Measurements from ENCODE around the gene HS3ST5. TPM values are rescaled to one million over a fixed set of nuclear protein-coding genes. Genes with fewer than 3 reads are reported as not detected.
A peak's percentile ranks its signal among the peaks of the same experiment; 100 is the strongest.
"Not testable (repeated sequence)": the region's sequence is repeated elsewhere in the genome, so short reads cannot be mapped to it uniquely, and the experiment has no call there.

Gene HS3ST5
- total and polyA plus RNA-seq, 2 donors, result 0.02 to 0.05 TPM

DNA sequence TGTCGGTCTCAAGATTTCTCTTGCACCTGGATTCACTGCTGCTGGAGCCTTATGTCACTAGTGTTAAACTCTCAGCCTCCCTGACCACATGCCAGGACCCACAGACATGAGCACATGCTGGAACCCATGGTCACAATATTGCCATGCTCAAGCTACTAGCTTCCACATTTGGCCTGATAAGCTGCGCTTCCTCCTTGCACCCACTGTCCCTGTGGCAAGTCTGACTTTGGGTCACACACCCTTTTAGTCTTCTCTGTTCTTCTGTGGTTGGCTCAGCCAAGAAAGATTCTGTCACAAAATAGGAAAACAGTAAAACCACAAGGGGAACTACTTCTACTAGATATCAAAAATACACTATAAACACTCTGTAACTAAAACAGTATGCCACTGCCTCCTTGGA, 303.0 kb downstream of the HS3ST5 start:
- Histone ChIP-seq H3K9me3 (ENCODE audit: control insufficient read depth in 2 of 2, insufficient read depth in 1 of 2, low read length in 1 of 2) (no peaks in the 10 kb centered on the region), H3K4me1 (ENCODE audit: control insufficient read depth in 2 of 2, insufficient read depth in 2 of 2, low read length in 2 of 2) (no peaks in the 10 kb centered on the region), H3K36me3 (ENCODE audit: control insufficient read depth in 2 of 2, insufficient read depth in 2 of 2, low read length in 1 of 2) (no peaks in the 10 kb centered on the region), H3K4me3 (ENCODE audit: low read length in 2 of 2) (no peak overlapping the region), H3K27ac (ENCODE audit: low read depth in 1 of 2, low read length in 1 of 2) (no peak overlapping the region), H3K27me3 (ENCODE audit: control insufficient read depth in 2 of 2, insufficient read depth in 1 of 2, low read length in 1 of 2) (no peaks in the 10 kb centered on the region)
- 69% methylated on average over 2 of the region's 2 CpGs for WGBS
- DNase-seq (ENCODE audit: low read depth in 6 of 9, low spot score in 9 of 9), result no peak

DNA sequence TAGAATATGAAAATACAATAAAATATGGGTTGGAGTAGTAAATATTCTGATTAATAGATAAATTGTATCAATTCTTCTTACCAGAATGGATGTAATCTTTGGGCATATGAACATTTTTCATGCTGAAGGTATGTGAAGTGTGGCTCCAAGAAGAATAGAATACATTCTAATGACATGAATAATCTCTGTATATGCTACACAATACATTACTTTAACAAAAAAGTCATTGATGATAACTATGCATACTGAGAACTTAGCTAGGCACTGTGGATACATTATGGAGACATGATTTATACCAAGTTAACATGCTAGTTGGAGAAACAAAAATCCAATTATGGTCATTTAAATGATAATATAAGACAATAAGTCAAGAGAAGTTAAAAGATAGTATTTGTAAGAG, 309.2 kb downstream of the HS3ST5 start:
- DNase-seq (ENCODE audit: low read depth in 6 of 9, low spot score in 9 of 9), result no peak
- no peaks in the 10 kb centered on the region for H3K27me3 ChIP-seq (ENCODE audit: control insufficient read depth in 2 of 2, insufficient read depth in 1 of 2, low read length in 1 of 2)
- no peaks in the 10 kb centered on the region for H3K9me3 ChIP-seq (ENCODE audit: control insufficient read depth in 2 of 2, insufficient read depth in 1 of 2, low read length in 1 of 2)
- H3K27ac ChIP-seq (ENCODE audit: low read depth in 1 of 2, low read length in 1 of 2), result no peak overlapping the region
- H3K36me3 ChIP-seq (ENCODE audit: control insufficient read depth in 2 of 2, insufficient read depth in 2 of 2, low read length in 1 of 2), result no peaks in the 10 kb centered on the region
- no peak overlapping the region for H3K4me3 ChIP-seq (ENCODE audit: low read length in 2 of 2)
- no peaks in the 10 kb centered on the region for H3K4me1 ChIP-seq (ENCODE audit: control insufficient read depth in 2 of 2, insufficient read depth in 2 of 2, low read length in 2 of 2)

DNA sequence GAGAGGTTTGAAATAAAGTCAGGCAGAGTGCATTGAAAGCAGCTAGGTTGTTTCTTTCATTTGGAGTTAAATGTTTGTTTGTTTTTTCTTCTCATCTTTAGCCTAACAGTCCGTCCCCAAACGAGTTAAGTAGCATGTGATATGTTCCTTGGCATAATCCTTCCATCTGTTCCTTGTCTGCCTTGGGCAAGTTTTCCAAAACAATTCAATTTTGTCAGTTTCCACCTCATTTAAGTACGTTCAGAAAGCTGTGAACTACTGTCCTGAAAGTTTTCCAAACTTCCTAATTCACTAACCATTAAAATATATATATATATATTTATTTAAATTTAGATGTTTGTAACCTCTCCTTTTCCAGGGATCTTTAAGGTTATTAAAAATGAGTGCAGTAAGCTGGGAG, 310.1 kb downstream of the HS3ST5 start:
- 84% methylated on average over 3 of the region's 3 CpGs for WGBS
- Histone ChIP-seq H3K4me1 (ENCODE audit: control insufficient read depth in 2 of 2, insufficient read depth in 2 of 2, low read length in 2 of 2) (no peaks in the 10 kb centered on the region), H3K27me3 (ENCODE audit: control insufficient read depth in 2 of 2, insufficient read depth in 1 of 2, low read length in 1 of 2) (no peaks in the 10 kb centered on the region), H3K4me3 (ENCODE audit: low read length in 2 of 2) (no peak overlapping the region), H3K9me3 (ENCODE audit: control insufficient read depth in 2 of 2, insufficient read depth in 1 of 2, low read length in 1 of 2) (no peaks in the 10 kb centered on the region), H3K27ac (ENCODE audit: low read depth in 1 of 2, low read length in 1 of 2) (no peak overlapping the region), H3K36me3 (ENCODE audit: control insufficient read depth in 2 of 2, insufficient read depth in 2 of 2, low read length in 1 of 2) (no peaks in the 10 kb centered on the region)
- DNase-seq (ENCODE audit: low read depth in 6 of 9, low spot score in 9 of 9), result no peak

DNA sequence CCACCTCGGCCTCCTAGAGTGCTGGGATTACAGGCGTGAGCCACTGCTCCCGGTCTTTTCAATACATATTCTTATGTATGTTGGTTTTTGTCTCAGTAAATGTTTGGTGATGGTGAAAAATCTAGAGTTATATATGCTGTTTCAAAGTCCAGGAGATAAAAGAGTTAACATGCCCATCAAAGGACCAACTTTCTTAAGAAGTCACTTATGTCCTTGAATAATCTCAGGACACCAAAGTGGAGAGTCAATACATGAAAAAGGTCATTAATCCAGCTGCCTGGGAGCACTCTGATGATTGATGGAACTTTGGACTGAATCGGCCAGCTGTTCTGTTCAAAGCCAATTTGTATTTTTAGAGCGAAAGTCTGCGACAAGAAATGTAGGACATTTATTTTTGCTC, 312.1 kb downstream of the HS3ST5 start:
- H3K27me3 ChIP-seq (ENCODE audit: control insufficient read depth in 2 of 2, insufficient read depth in 1 of 2, low read length in 1 of 2), result no peaks in the 10 kb centered on the region
- DNase-seq (ENCODE audit: low read depth in 6 of 9, low spot score in 9 of 9), result no peak
- no peak overlapping the region for H3K4me3 ChIP-seq (ENCODE audit: low read length in 2 of 2)
- H3K4me1 ChIP-seq (ENCODE audit: control insufficient read depth in 2 of 2, insufficient read depth in 2 of 2, low read length in 2 of 2), result no peaks in the 10 kb centered on the region
- H3K9me3 ChIP-seq (ENCODE audit: control insufficient read depth in 2 of 2, insufficient read depth in 1 of 2, low read length in 1 of 2), result no peaks in the 10 kb centered on the region
- no peaks in the 10 kb centered on the region for H3K36me3 ChIP-seq (ENCODE audit: control insufficient read depth in 2 of 2, insufficient read depth in 2 of 2, low read length in 1 of 2)
- no peak overlapping the region for H3K27ac ChIP-seq (ENCODE audit: low read depth in 1 of 2, low read length in 1 of 2)
- 96% methylated on average over 6 of the region's 6 CpGs for whole genome bisulfite sequencing

DNA sequence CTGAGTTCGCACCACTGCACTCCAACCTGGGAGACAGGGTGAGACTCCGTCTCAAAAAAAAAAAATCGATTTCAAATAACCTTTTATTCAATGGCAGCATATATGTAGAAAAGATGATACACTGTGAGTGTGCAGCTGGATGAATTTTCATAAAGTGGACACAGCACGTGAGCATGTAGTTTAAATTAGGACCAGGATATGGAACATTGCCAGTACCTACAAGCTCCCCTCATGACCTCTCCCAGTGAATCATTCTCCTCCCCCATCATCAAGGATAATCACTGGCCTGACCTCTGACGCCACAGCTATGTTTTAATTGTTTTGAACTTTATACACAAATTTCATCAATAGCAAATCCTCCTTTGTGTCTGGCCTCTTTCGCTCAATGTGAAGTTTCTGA, 318.1 kb downstream of the HS3ST5 start:
- no peaks in the 10 kb centered on the region for H3K9me3 ChIP-seq (ENCODE audit: control insufficient read depth in 2 of 2, insufficient read depth in 1 of 2, low read length in 1 of 2)
- no peaks in the 10 kb centered on the region for H3K27me3 ChIP-seq (ENCODE audit: control insufficient read depth in 2 of 2, insufficient read depth in 1 of 2, low read length in 1 of 2)
- no peak overlapping the region for H3K27ac ChIP-seq (ENCODE audit: low read depth in 1 of 2, low read length in 1 of 2)
- H3K4me3 ChIP-seq (ENCODE audit: low read length in 2 of 2), result no peak overlapping the region
- no peaks in the 10 kb centered on the region for H3K36me3 ChIP-seq (ENCODE audit: control insufficient read depth in 2 of 2, insufficient read depth in 2 of 2, low read length in 1 of 2)
- no peaks in the 10 kb centered on the region for H3K4me1 ChIP-seq (ENCODE audit: control insufficient read depth in 2 of 2, insufficient read depth in 2 of 2, low read length in 2 of 2)
- no peak for DNase-seq (ENCODE audit: low read depth in 6 of 9, low spot score in 9 of 9)
- WGBS, result 97% methylated on average over 6 of the region's 6 CpGs

DNA sequence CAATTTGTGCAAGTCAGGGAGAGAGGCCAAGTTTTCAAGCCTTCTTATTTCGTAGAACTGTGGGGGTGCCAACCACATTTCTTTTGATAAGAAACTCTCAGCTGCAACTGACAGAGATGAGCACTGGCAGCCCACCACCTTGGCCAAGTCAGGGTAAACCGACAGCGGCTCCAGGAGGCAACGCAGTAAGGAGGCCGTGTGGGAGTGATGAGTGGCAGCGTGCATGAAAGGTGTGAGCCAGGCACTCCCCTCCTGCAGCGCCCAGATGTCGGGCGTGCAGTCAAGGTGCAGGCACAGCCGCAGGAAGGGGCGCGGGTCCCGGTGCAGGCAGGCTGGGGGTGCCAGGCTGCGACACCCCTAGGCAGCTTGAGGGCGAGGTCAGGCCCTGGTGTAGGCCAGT, 322.6 kb downstream of the HS3ST5 start:
- no peak overlapping the region for H3K4me3 ChIP-seq (ENCODE audit: low read length in 2 of 2)
- 94% methylated on average over 15 of the region's 15 CpGs for WGBS
- no peaks in the 10 kb centered on the region for H3K36me3 ChIP-seq (ENCODE audit: control insufficient read depth in 2 of 2, insufficient read depth in 2 of 2, low read length in 1 of 2)
- no peaks in the 10 kb centered on the region for H3K4me1 ChIP-seq (ENCODE audit: control insufficient read depth in 2 of 2, insufficient read depth in 2 of 2, low read length in 2 of 2)
- no peak overlapping the region for H3K27ac ChIP-seq (ENCODE audit: low read depth in 1 of 2, low read length in 1 of 2)
- H3K27me3 ChIP-seq (ENCODE audit: control insufficient read depth in 2 of 2, insufficient read depth in 1 of 2, low read length in 1 of 2), result no peaks in the 10 kb centered on the region
- no peak for DNase-seq (ENCODE audit: low read depth in 6 of 9, low spot score in 9 of 9)
- no peaks in the 10 kb centered on the region for H3K9me3 ChIP-seq (ENCODE audit: control insufficient read depth in 2 of 2, insufficient read depth in 1 of 2, low read length in 1 of 2)

DNA sequence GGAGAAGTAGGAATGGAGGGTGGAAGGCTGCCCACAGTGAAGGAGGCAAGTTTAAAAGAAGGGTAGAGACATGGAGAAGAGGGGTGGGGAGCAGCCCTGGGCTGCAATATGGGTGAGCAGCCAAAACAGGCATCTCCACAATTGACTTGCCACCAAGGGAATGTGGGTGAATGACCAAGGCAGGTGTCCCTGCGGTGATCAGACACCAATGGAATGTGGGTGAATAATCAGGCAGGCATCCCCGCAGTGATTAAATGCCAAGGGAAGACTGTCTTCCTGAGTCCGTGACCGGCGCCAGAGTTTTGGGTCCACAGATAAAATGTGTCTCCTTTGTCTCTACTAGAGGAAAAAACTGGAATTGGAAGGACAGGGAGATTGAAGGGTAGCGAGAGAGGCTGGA, 325.7 kb downstream of the HS3ST5 start:
- not testable (repeated sequence) for H3K27me3 ChIP-seq (ENCODE audit: control insufficient read depth in 2 of 2, insufficient read depth in 1 of 2, low read length in 1 of 2); H3K27ac ChIP-seq (ENCODE audit: low read depth in 1 of 2, low read length in 1 of 2)
- 98% methylated on average over 6 of the region's 6 CpGs for WGBS

DNA sequence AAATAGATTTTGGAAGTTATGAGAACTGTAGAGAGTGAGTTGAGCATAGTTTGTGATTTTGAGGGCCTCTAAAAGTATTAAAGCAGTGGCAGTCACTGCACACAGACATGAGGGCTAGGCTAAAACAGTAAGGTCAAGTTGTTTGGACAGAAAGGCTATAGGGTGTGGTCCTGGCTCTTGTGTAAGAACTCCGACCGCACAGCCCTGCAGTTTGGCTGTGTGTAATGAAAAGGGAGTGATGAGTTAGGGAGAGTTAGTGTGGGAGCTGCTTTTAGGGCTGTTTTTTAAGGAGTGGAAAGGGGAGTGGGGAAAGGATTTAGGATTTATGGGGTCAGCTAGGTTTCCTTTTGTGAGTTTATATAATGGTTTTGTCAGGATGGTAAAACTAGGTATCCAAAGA, 328.7 kb downstream of the HS3ST5 start:
- not testable (repeated sequence) for H3K27ac ChIP-seq (ENCODE audit: low read depth in 1 of 2, low read length in 1 of 2); H3K36me3 ChIP-seq (ENCODE audit: control insufficient read depth in 2 of 2, insufficient read depth in 2 of 2, low read length in 1 of 2); H3K27me3 ChIP-seq (ENCODE audit: control insufficient read depth in 2 of 2, insufficient read depth in 1 of 2, low read length in 1 of 2); DNase-seq (ENCODE audit: low read depth in 6 of 9, low spot score in 9 of 9); H3K4me3 ChIP-seq (ENCODE audit: low read length in 2 of 2); H3K9me3 ChIP-seq (ENCODE audit: control insufficient read depth in 2 of 2, insufficient read depth in 1 of 2, low read length in 1 of 2); H3K4me1 ChIP-seq (ENCODE audit: control insufficient read depth in 2 of 2, insufficient read depth in 2 of 2, low read length in 2 of 2)
- 92% methylated on average over 2 of the region's 2 CpGs for WGBS

More for the DNA sequence above, 325.7 kb downstream of the HS3ST5 start:
- H3K4me3 ChIP-seq (ENCODE audit: low read length in 2 of 2); H3K9me3 ChIP-seq (ENCODE audit: control insufficient read depth in 2 of 2, insufficient read depth in 1 of 2, low read length in 1 of 2); DNase-seq (ENCODE audit: low read depth in 6 of 9, low spot score in 9 of 9); H3K4me1 ChIP-seq (ENCODE audit: control insufficient read depth in 2 of 2, insufficient read depth in 2 of 2, low read length in 2 of 2); H3K36me3 ChIP-seq (ENCODE audit: control insufficient read depth in 2 of 2, insufficient read depth in 2 of 2, low read length in 1 of 2): not testable (repeated sequence)

DNA sequence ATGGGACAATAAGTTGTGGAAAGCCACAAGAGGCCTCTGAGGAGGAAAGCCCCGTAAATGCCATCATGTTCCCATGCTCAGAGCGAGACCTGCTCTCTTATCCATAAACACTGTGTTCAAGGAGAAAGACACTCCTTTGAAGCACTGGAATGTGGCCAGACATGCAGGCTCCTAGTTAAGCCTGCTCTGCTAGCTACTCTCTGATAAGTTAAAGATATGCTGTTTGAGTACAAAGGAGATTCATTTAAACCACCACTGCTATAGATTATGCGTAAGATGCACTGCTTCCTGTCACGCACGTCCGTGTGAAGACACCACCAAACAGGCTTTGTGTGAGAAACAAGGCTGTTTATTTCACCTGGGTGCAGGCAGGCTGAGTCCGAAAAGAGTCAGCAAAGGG, 331.3 kb downstream of the HS3ST5 start:
- not testable (repeated sequence) for H3K4me3 ChIP-seq (ENCODE audit: low read length in 2 of 2); H3K36me3 ChIP-seq (ENCODE audit: control insufficient read depth in 2 of 2, insufficient read depth in 2 of 2, low read length in 1 of 2); H3K27me3 ChIP-seq (ENCODE audit: control insufficient read depth in 2 of 2, insufficient read depth in 1 of 2, low read length in 1 of 2); H3K9me3 ChIP-seq (ENCODE audit: control insufficient read depth in 2 of 2, insufficient read depth in 1 of 2, low read length in 1 of 2)
- 78% methylated on average over 7 of the region's 7 CpGs for WGBS
- Histone ChIP-seq H3K27ac (ENCODE audit: low read depth in 1 of 2, low read length in 1 of 2) (peak overlapping the region in 1 of 2 donors; percentile 77), H3K4me1 (ENCODE audit: control insufficient read depth in 2 of 2, insufficient read depth in 2 of 2, low read length in 2 of 2) (peaks cover 0 to 14% of the 10 kb centered on the region in 2 donors)
- DNase-seq (ENCODE audit: low read depth in 6 of 9, low spot score in 9 of 9), result peak in 3 of 9 donors; percentile 17 to 37 (median 18)

DNA sequence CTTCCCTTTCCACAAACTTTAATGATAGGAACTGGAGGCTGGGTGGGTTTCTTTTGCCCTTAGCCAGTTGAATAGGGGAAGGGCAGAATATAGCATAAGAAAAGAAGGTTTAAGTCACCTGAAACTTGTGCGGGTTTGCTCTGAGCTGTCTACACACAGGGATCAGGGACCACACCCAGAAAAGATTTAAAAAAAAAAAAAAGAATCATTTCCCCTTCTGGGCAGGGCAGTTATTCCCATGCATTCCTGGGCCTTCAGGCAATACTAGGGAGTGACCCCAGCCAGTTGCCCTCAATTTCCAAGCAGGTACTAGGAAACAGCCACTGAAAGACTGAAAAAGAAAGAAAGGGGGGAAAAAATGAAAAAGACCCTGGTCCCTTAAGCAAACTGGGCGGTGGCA, 332.3 kb downstream of the HS3ST5 start:
- 97% methylated on average over 2 of the region's 2 CpGs for WGBS
- Histone ChIP-seq H3K4me3 (ENCODE audit: low read length in 2 of 2) (no peak overlapping the region), H3K4me1 (ENCODE audit: control insufficient read depth in 2 of 2, insufficient read depth in 2 of 2, low read length in 2 of 2) (peaks cover 0 to 14% of the 10 kb centered on the region in 2 donors), H3K36me3 (ENCODE audit: control insufficient read depth in 2 of 2, insufficient read depth in 2 of 2, low read length in 1 of 2) (no peaks in the 10 kb centered on the region), H3K9me3 (ENCODE audit: control insufficient read depth in 2 of 2, insufficient read depth in 1 of 2, low read length in 1 of 2) (no peaks in the 10 kb centered on the region), H3K27me3 (ENCODE audit: control insufficient read depth in 2 of 2, insufficient read depth in 1 of 2, low read length in 1 of 2) (no peaks in the 10 kb centered on the region), H3K27ac (ENCODE audit: low read depth in 1 of 2, low read length in 1 of 2) (no peak overlapping the region)
- no peak for DNase-seq (ENCODE audit: low read depth in 6 of 9, low spot score in 9 of 9)

Data from thymus (tissue), 11 donors.